Measurements from ENCODE around the gene HECTD2. TPM values are rescaled to one million over a fixed set of nuclear protein-coding genes. Genes with fewer than 3 reads are reported as not detected.

HECTD2 gene
- polyA plus RNA-seq, 1 experiment: 13.0 TPM

DNA sequence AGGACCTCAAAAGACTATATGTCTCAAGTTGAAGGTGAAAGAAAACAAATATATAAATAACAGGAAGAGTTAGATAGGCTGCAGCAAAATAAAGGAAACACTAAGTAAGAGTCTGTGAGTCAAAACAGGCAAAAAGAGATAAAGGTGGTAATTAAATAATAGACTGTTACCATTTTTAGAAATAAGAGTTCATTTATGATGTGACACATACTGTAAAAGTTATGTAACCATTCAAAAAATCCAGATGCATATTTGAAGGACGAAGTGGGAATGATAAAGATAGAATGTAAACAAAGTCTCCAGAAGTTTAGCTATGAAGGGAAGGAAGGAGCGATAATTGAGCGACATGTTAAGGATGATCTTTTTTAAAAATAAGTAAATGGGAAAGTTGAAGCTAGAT lies 50.5 kb downstream of the HECTD2 start:
- H3K27ac ChIP-seq (ENCODE audit: low read depth, low read length): no peak overlapping the region
- ChIA-PET CTCF (no interaction called here), POLR2A (no interaction called here)
- H3K9me3 ChIP-seq (ENCODE audit: control insufficient read depth, insufficient read depth, low read length): 0 out of 2 replicates have a peak, but pooled peaks cover 4% of the 10 kb centered on the region
- no peak for DNase-seq (ENCODE audit: low read depth, low spot score)
- TF ChIP-seq, protein P1, sequence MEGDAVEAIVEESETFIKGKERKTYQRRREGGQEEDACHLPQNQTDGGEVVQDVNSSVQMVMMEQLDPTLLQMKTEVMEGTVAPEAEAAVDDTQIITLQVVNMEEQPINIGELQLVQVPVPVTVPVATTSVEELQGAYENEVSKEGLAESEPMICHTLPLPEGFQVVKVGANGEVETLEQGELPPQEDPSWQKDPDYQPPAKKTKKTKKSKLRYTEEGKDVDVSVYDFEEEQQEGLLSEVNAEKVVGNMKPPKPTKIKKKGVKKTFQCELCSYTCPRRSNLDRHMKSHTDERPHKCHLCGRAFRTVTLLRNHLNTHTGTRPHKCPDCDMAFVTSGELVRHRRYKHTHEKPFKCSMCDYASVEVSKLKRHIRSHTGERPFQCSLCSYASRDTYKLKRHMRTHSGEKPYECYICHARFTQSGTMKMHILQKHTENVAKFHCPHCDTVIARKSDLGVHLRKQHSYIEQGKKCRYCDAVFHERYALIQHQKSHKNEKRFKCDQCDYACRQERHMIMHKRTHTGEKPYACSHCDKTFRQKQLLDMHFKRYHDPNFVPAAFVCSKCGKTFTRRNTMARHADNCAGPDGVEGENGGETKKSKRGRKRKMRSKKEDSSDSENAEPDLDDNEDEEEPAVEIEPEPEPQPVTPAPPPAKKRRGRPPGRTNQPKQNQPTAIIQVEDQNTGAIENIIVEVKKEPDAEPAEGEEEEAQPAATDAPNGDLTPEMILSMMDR (IDR thresholded peaks at IDR 0.05; ENCODE audit: low read depth, low read length): no peak
- H3K27me3 ChIP-seq (ENCODE audit: control insufficient read depth, insufficient read depth, low read length): no peaks in the 10 kb centered on the region
- H3K4me3 ChIP-seq (ENCODE audit: low read depth, low read length): no peak overlapping the region

GRCh38 chr10:91462423-91462822 lies 52.3 kb downstream of the HECTD2 start:
- no peak overlapping the region for H3K27ac ChIP-seq (ENCODE audit: low read depth, low read length)
- CTCF ChIA-PET: interaction anchor here (1.0 kb wide), 1 partner anchor 164 kb away, joined by 4 read pairs; no protein-coding TSS in a partner anchor
- DNase-seq (ENCODE audit: low read depth, low spot score): no peak
- TF ChIP-seq, protein P1 (IDR thresholded peaks at IDR 0.05; ENCODE audit: low read depth, low read length): no peak
- no peak overlapping the region for H3K4me3 ChIP-seq (ENCODE audit: low read depth, low read length)
- peaks cover 6% of the 10 kb centered on the region; the same call in 1 of the 2 replicates for H3K9me3 ChIP-seq (ENCODE audit: control insufficient read depth, insufficient read depth, low read length)
- POLR2A ChIA-PET: no interaction called here
- no peaks in the 10 kb centered on the region for H3K27me3 ChIP-seq (ENCODE audit: control insufficient read depth, insufficient read depth, low read length)

DNA sequence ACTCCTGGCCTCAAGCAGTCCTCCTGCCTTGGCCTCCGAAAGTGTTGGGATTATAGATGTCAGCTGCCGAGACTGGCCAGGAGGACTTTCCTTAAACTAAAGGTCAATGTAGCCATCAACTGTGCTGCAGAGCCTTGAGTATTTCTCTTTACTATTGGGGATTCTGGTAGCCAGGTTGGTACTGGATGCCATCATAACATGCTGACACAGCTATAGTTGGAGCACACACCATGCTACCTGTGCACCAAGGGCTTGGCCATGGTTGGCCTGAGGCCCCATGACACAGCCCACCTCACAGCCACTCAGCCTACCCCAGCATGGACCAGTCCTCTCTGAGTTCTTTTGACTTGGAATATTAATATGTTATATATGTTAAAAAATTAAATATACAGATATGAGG lies 54.4 kb downstream of the HECTD2 start:
- no peak overlapping the region for H3K27ac ChIP-seq (ENCODE audit: low read depth, low read length)
- H3K27me3 ChIP-seq (ENCODE audit: control insufficient read depth, insufficient read depth, low read length): no peaks in the 10 kb centered on the region
- ChIA-PET CTCF (no interaction called here), POLR2A (no interaction called here)
- TF ChIP-seq, protein P1 (IDR thresholded peaks at IDR 0.05; ENCODE audit: low read depth, low read length): no peak
- no peak overlapping the region for H3K4me3 ChIP-seq (ENCODE audit: low read depth, low read length)
- no peak for DNase-seq (ENCODE audit: low read depth, low spot score)
- H3K9me3 ChIP-seq (ENCODE audit: control insufficient read depth, insufficient read depth, low read length): peaks cover 6% of the 10 kb centered on the region; the same call in 1 of the 2 replicates

GRCh38 chr10:91465261-91465660 lies 55.1 kb downstream of the HECTD2 start:
- DNase-seq (ENCODE audit: low read depth, low spot score): no peak
- peaks cover 6% of the 10 kb centered on the region; the same call in 1 of the 2 replicates for H3K9me3 ChIP-seq (ENCODE audit: control insufficient read depth, insufficient read depth, low read length)
- H3K27me3 ChIP-seq (ENCODE audit: control insufficient read depth, insufficient read depth, low read length): no peaks in the 10 kb centered on the region
- TF ChIP-seq, protein P1 (IDR thresholded peaks at IDR 0.05; ENCODE audit: low read depth, low read length): no peak
- CTCF ChIA-PET: no interaction called here
- POLR2A ChIA-PET: no interaction called here
- no peak overlapping the region for H3K27ac ChIP-seq (ENCODE audit: low read depth, low read length)
- H3K4me3 ChIP-seq (ENCODE audit: low read depth, low read length): no peak overlapping the region

GRCh38 chr10:91467114-91467513 lies 57.0 kb downstream of the HECTD2 start:
- ChIA-PET CTCF (no interaction called here), POLR2A (no interaction called here)
- no peaks in the 10 kb centered on the region for H3K27me3 ChIP-seq (ENCODE audit: control insufficient read depth, insufficient read depth, low read length)
- DNase-seq (ENCODE audit: low read depth, low spot score): no peak
- H3K27ac ChIP-seq (ENCODE audit: low read depth, low read length): no peak overlapping the region
- no peak overlapping the region for H3K4me3 ChIP-seq (ENCODE audit: low read depth, low read length)
- peaks cover 6% of the 10 kb centered on the region; the same call in 1 of the 2 replicates for H3K9me3 ChIP-seq (ENCODE audit: control insufficient read depth, insufficient read depth, low read length)
- TF ChIP-seq, protein P1 (IDR thresholded peaks at IDR 0.05; ENCODE audit: low read depth, low read length): no peak

All from AG04450 (cell line).